Thyroid gland (tissue), 4 donors: ENCODE results near the gene MT4. TPM values are rescaled to one million over a fixed set of nuclear protein-coding genes. Genes with fewer than 3 reads are reported as not detected.

Experiments used
- DNase-seq, 2 donors: peaks; one replicate each; pipeline ENCODE4 v3.0.0-alpha.2; 2019
- H3K27ac ChIP-seq, 3 donors: fragments of 200-600 bp; sonication (generic); 1 replicate in 2 of 3; 2 replicates in 1 of 3; pipeline ENCODE4 v1.5.1; 2016 to 2019; ENCODE audit warnings: mild to moderate bottlenecking in 1 of 3, moderate library complexity in 1 of 3
- H3K27me3 ChIP-seq: fragments of 200-600 bp; sonication (generic); one replicate; pipeline ENCODE4 v1.5.1; 2019
- H3K36me3 ChIP-seq, 2 donors: fragments of 200-600 bp; sonication (generic); one replicate each; pipeline ENCODE4 v1.5.1; 2016 to 2019
- H3K4me1 ChIP-seq, 2 donors: fragments of 200-600 bp; sonication (generic); one replicate each; pipeline ENCODE4 v1.5.1; 2017 to 2019
- H3K4me3 ChIP-seq, 3 donors: fragments of 200-600 bp; sonication (generic); replicated peaks in 1 of 3; 1 replicate in 2 of 3; 2 replicates in 1 of 3; pipeline ENCODE4 v1.5.1; 2016; ENCODE audit warnings: mild to moderate bottlenecking in 1 of 3
- H3K9me3 ChIP-seq: fragments of 200-600 bp; sonication (generic); one replicate; pipeline ENCODE4 v1.5.1; 2017
- POLR2A ChIP-seq, 2 donors: fragments of 450-650 bp; IDR thresholded peaks; one replicate each; pipeline ENCODE4 v1.6.1; 2017; ENCODE audit warnings: antibody characterized with exemption in 2 of 2, mild to moderate bottlenecking in 2 of 2, moderate library complexity in 1 of 2
- WGBS, 2 donors: methylation state at CpG; one replicate each; pipeline ENCODE4 v1.1.5; 2017; 5-methylcytosine and 5-hydroxymethylcytosine counted together
- intact Hi-C: fragments of 100-400 bp; cut with DNase I; formaldehyde crosslinking; loops from one replicate; pipeline ENCODE4 v1.15.1; 2023
- total RNA-seq, 4 donors: library from RNA; depleted of rRNA; stranded (reverse); fragments of >200 nt; gene quantifications; one replicate each; pipeline ENCODE4 v1.2.3, GENCODE V29; 2016
- TF ChIP-seq, protein P1 (sequence below), 6 experiments: fragments of 200-600 bp in 3 of 6; fragments of 450-650 bp in 3 of 6; sonication (generic) in 3 of 6; IDR thresholded peaks; one replicate each; pipeline ENCODE4 v1.5.1; 2016 to 2019; ENCODE audit warnings: antibody characterized with exemption in 6 of 6, mild to moderate bottlenecking in 2 of 6, inconsistent platforms in 1 of 6, moderate library complexity in 1 of 6

The MT4 gene
- total RNA-seq, 4 donors from 2014 or later = not detected

DNA sequence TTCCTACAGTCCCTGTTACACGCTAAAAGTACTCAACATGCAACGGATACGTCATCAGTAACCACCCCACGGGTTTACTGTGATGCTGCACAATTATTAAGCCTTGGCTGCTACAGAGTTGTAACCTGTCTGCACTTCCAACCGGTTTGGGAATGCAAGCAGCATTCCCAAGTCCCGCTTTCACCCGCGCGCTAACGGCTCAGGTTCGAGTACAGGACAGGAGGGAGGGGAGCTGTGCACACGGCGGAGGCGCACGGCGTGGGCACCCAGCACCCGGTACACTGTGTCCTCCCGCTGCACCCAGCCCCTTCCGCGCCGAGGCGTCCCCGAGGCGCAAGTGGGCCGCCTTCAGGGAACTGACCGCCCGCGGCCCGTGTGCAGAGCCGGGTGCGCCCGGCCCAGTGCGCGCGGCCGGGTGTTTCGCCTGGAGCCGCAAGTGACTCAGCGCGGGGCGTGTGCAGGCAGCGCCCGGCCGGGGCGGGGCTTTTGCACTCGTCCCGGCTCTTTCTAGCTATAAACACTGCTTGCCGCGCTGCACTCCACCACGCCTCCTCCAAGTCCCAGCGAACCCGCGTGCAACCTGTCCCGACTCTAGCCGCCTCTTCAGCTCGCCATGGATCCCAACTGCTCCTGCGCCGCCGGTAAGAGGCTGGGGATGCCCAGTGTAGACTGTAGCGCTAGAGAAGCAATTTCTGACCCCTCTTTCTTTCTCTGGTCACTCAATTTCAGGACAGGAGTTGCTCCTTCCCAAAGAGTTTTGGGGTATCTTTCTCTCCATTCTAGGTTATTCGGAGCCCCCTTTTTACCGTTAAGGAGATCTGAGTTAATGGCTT is 43.4 kb downstream of the MT4 start, which contains the start of gene MT2A:
TSS of gene MT2A (plus strand) at position 542 of the 833 bp plus-strand sequence. CDS start at position 614, 72 bp downstream.
- intact Hi-C loops = loop anchor here (5.0 to 10.0 kb wide), 2 partner anchors 79 to 93 kb away; no protein-coding TSS in a partner anchor
- H3K36me3 ChIP-seq = no peaks in the 10 kb centered on the region
- TF ChIP-seq, protein P1, sequence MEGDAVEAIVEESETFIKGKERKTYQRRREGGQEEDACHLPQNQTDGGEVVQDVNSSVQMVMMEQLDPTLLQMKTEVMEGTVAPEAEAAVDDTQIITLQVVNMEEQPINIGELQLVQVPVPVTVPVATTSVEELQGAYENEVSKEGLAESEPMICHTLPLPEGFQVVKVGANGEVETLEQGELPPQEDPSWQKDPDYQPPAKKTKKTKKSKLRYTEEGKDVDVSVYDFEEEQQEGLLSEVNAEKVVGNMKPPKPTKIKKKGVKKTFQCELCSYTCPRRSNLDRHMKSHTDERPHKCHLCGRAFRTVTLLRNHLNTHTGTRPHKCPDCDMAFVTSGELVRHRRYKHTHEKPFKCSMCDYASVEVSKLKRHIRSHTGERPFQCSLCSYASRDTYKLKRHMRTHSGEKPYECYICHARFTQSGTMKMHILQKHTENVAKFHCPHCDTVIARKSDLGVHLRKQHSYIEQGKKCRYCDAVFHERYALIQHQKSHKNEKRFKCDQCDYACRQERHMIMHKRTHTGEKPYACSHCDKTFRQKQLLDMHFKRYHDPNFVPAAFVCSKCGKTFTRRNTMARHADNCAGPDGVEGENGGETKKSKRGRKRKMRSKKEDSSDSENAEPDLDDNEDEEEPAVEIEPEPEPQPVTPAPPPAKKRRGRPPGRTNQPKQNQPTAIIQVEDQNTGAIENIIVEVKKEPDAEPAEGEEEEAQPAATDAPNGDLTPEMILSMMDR (IDR thresholded peaks at IDR 0.05) = no peak
- peak; percentile 45 to 94 for TF ChIP-seq POLR2A (IDR thresholded peaks at IDR 0.05)
- H3K27me3 ChIP-seq = no peaks in the 10 kb centered on the region
- peak within 1 kb of the TSS; percentile 89 to 98 (median 97) for H3K27ac ChIP-seq
- WGBS, 2 donors = 5 to 13% methylated on average over 21 to 57 of the region's 62 CpGs
- H3K4me3 ChIP-seq = peak within 1 kb of the TSS; percentile 61 to 67 (median 64)
- H3K9me3 ChIP-seq = no peaks in the 10 kb centered on the region
- DNase-seq = peak; percentile 97
- H3K4me1 ChIP-seq = peaks cover 47 to 51% of the 10 kb centered on the region in 2 donors

DNA sequence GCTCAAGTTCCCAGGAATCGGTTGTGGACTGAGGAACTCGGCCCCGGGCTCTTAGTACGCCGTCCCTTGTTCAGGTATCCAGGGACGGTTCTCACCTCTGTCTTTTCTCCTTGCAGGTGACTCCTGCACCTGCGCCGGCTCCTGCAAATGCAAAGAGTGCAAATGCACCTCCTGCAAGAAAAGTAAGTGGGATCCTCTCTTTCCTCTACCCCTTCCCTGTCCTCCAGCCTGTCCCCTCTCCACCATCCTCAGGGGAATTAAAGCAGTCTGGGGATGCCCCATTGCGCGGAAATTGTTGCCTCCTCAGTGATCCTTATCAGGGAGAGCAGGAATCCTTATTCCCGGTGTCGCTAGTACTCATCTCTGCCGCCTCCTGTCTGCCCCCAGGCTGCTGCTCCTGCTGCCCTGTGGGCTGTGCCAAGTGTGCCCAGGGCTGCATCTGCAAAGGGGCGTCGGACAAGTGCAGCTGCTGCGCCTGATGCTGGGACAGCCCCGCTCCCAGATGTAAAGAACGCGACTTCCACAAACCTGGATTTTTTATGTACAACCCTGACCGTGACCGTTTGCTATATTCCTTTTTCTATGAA is 44.1 kb downstream of the MT4 start:
- peak in 1 of 2 donors; percentile 22 for DNase-seq
- Histone ChIP-seq H3K4me1 (peaks cover 47 to 51% of the 10 kb centered on the region in 2 donors), H3K9me3 (no peaks in the 10 kb centered on the region), H3K27me3 (no peaks in the 10 kb centered on the region), H3K27ac (peak overlapping the region; percentile 89 to 98 (median 97)), H3K36me3 (no peaks in the 10 kb centered on the region), H3K4me3 (peak overlapping the region; percentile 61 to 67 (median 64))
- intact Hi-C loops = loop anchor here (5.0 to 10.0 kb wide), 2 partner anchors 78 to 94 kb away; no protein-coding TSS in a partner anchor
- WGBS, 2 donors = 1 to 2% methylated on average over 21 of the region's 21 CpGs
- TF ChIP-seq POLR2A (IDR thresholded peaks at IDR 0.05) = no peak
- TF ChIP-seq, protein P1 (IDR thresholded peaks at IDR 0.05) = no peak

DNA sequence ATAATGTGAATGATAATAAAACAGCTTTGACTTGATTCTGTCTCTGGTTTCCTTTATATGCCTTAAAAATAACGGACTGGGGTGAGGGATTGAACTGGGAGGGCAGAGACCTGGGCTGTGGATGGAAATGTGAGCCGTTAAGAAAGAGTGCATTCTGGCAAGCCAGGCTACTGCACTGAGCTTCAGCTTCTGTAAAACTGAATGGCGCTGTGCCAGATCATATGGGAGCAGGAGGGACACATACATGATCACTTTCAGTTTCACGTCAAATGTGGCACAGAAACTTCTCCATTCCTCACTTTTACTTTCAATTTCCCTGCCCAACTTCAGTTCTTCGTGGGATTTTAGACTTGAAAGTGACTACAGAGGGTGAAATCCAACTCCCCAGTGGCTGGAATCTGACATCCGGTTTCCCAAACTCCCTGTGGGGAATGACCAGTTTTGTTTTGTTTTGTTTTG is 44.6 kb downstream of the MT4 start:
- Histone ChIP-seq H3K4me1 (peaks cover 47 to 51% of the 10 kb centered on the region in 2 donors), H3K4me3 (peak overlapping the region; percentile 61 to 67 (median 64)), H3K36me3 (no peaks in the 10 kb centered on the region), H3K27ac (peak overlapping the region; percentile 89 to 98 (median 97)), H3K9me3 (no peaks in the 10 kb centered on the region), H3K27me3 (no peaks in the 10 kb centered on the region)
- WGBS, 2 donors = 1 to 2% methylated on average over 6 of the region's 6 CpGs
- peak in 1 of 2 donors; percentile 18 for TF ChIP-seq POLR2A (IDR thresholded peaks at IDR 0.05)
- TF ChIP-seq, protein P1 (IDR thresholded peaks at IDR 0.05) = peak in 1 of 6 experiments; percentile 22
- intact Hi-C loops = loop anchor here (5.0 to 10.0 kb wide), 2 partner anchors 78 to 95 kb away; no protein-coding TSS in a partner anchor
- DNase-seq = peak; percentile 54 to 72

DNA sequence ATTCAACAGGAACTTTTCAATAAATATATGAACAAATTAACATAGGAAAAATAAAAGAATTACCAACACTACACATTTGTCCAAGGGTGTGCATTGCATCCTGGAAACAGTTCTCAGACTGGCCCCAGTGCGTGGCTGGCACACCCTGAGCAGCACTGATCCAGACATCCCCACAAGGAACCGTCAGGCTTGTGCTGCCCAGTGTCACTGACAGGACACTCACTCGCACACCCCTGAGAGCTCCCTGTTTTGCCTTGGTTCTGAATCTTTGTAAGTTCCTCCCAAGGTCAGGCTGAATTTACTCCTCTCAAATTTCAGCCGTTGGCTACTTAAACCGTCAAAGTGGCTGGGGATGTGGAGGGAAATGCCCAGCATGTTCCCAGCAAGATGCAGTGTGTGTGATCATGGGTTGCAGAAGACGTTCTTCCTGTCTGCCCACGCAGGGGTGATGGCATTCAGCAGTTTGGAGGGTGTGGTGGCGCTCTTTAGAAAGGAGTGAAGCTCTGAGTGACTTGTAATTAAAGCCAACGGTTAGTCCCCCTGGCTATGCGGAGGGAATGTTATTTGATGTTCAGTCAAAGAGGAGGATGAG is 45.2 kb downstream of the MT4 start:
- Histone ChIP-seq H3K4me1 (peaks cover 47 to 51% of the 10 kb centered on the region in 2 donors), H3K27ac (peak overlapping the region; percentile 89 to 98 (median 97)), H3K36me3 (no peaks in the 10 kb centered on the region), H3K9me3 (no peaks in the 10 kb centered on the region), H3K4me3 (peak overlapping the region in 2 of 3 donors; percentile 1 to 64), H3K27me3 (no peaks in the 10 kb centered on the region)
- WGBS, 2 donors = 15 to 40% methylated on average over 10 of the region's 10 CpGs
- intact Hi-C loops = no loop called here
- peak in 1 of 2 donors; percentile 11 for TF ChIP-seq POLR2A (IDR thresholded peaks at IDR 0.05)
- TF ChIP-seq, protein P1 (IDR thresholded peaks at IDR 0.05) = no peak
- DNase-seq = peak; percentile 57 to 58
